ENCODE data around the gene TRANK1.

- TF ChIP-seq CTCF (IDR thresholded peaks at IDR 0.05 in 8 of 11, conservative IDR thresholded peaks at IDR 0.05 in 3 of 11) (no peak), POLR2A (IDR thresholded peaks at IDR 0.05) (no peak), POLR2AphosphoS5 (IDR thresholded peaks at IDR 0.05) (no peak)
Observed at GRCh38 chr3:36811768-36812167, 133.1 kb downstream of the TRANK1 start.
